Stromal cell of bone marrow (primary cell): Measurements from ENCODE around the gene DUSP10.
A peak's percentile ranks its signal among the peaks of the same experiment; 100 is the strongest.

ENCODE experiments used
- DNase-seq: peaks from one replicate; pipeline ENCODE4 v3.0.0-alpha.2; 2012; ENCODE audit warnings: low read depth

The DUSP10 gene

GRCh38 chr1:221741703-221742554 is at the start of gene DUSP10:
DUSP10 (minus strand) TSS chr1:221742089; CDS start chr1:221739744, 2,345 bp downstream.
- DNase-seq, result peak; percentile 100

GRCh38 chr1:221788466-221788865 is 46.6 kb upstream of the DUSP10 start:
- DNase-seq, result no peak

GRCh38 chr1:221786647-221787046 is 44.8 kb upstream of the DUSP10 start:
- no peak for DNase-seq

GRCh38 chr1:221783936-221784335 is 42.0 kb upstream of the DUSP10 start:
- no peak for DNase-seq

- DNase-seq, result no peak
Measured at GRCh38 chr1:221783437-221783836, 41.5 kb upstream of the DUSP10 start.

GRCh38 chr1:221782970-221783369 is 41.1 kb upstream of the DUSP10 start:
- DNase-seq, result no peak

- no peak for DNase-seq
Measured at GRCh38 chr1:221782477-221782876, 40.6 kb upstream of the DUSP10 start.

- DNase-seq, result no peak
Measured at GRCh38 chr1:221781102-221781755, 39.3 kb upstream of the DUSP10 start.

- DNase-seq, result no peak
Measured at GRCh38 chr1:221780175-221780574, 38.3 kb upstream of the DUSP10 start.

GRCh38 chr1:221779771-221780170 is 37.9 kb upstream of the DUSP10 start:
- DNase-seq, result no peak

- DNase-seq, result no peak
Measured at GRCh38 chr1:221778535-221779142, 36.8 kb upstream of the DUSP10 start.

- DNase-seq, result no peak
Measured at GRCh38 chr1:221778125-221778524, 36.2 kb upstream of the DUSP10 start.

GRCh38 chr1:221777431-221778072 is 35.7 kb upstream of the DUSP10 start:
- DNase-seq, result no peak

- no peak for DNase-seq
Measured at GRCh38 chr1:221776495-221777301, 34.8 kb upstream of the DUSP10 start.

- no peak for DNase-seq
Measured at GRCh38 chr1:221775206-221775605, 33.3 kb upstream of the DUSP10 start.

- DNase-seq, result no peak
Measured at GRCh38 chr1:221774054-221774842, 32.4 kb upstream of the DUSP10 start.

- DNase-seq, result no peak
Measured at GRCh38 chr1:221773383-221773782, 31.5 kb upstream of the DUSP10 start.

GRCh38 chr1:221772117-221772516 is 30.2 kb upstream of the DUSP10 start:
- DNase-seq, result no peak

- no peak for DNase-seq
Measured at GRCh38 chr1:221768444-221769066, 26.7 kb upstream of the DUSP10 start.

- DNase-seq, result peak; percentile 22
Measured at GRCh38 chr1:221766210-221766609, 24.3 kb upstream of the DUSP10 start.
